PFSK-1 (cell line): Measurements from ENCODE around the gene TMEM109.

ENCODE experiments used
- FOXP2 ChIP-seq: optimal IDR thresholded peaks from 2 replicates; pipeline ENCODE3; 2011; ENCODE audit warnings: borderline replicate concordance, control low read depth, inconsistent platforms; ENCODE audit not compliant: insufficient read depth; ENCODE audit errors: extremely low read length, extremely low read depth
- POLR2AphosphoS5 ChIP-seq: IDR thresholded peaks from 2 replicates; pipeline ENCODE4 v1.6.1; 2012; ENCODE audit warnings: low read depth, mild to moderate bottlenecking, control low read depth, low read length, moderate library complexity
- REST ChIP-seq, 2 experiments: IDR thresholded peaks; 2 replicates each; pipeline versions ENCODE4 v1.6.1 to v1.8.0; 2011 to 2012; ENCODE audit warnings: low read depth in 2 of 2, low read length in 2 of 2, control low read depth in 1 of 2, inconsistent platforms in 1 of 2, mild to moderate bottlenecking in 1 of 2, moderate library complexity in 1 of 2; ENCODE audit not compliant: insufficient read depth in 1 of 2
- SIN3A ChIP-seq: IDR thresholded peaks from 2 replicates; pipeline ENCODE4 v1.6.1; 2012; ENCODE audit warnings: mild to moderate bottlenecking, low read length, moderate library complexity, borderline replicate concordance; ENCODE audit not compliant: insufficient read depth
- TAF1 ChIP-seq: IDR thresholded peaks from 2 replicates; pipeline ENCODE4 v1.6.1; 2012; ENCODE audit warnings: low read length, control low read depth, borderline replicate concordance; ENCODE audit not compliant: insufficient read depth

Gene TMEM109

GRCh38 chr11:60957188-60957587 lies 43.2 kb downstream of the TMEM109 start:
- TF ChIP-seq TAF1 (no peak), REST (IDR thresholded peaks at IDR 0.05; ENCODE audit: insufficient read depth in 1 of 2, low read depth in 2 of 2, low read length in 2 of 2) (no peak), FOXP2 (no peak), POLR2AphosphoS5 (no peak), SIN3A (no peak)

GRCh38 chr11:60959431-60959830 lies 45.5 kb downstream of the TMEM109 start:
- no peak for TF ChIP-seq POLR2AphosphoS5
- no peak for TF ChIP-seq SIN3A

GRCh38 chr11:60960405-60960804 lies 46.4 kb downstream of the TMEM109 start:
- TF ChIP-seq FOXP2 (no peak), TAF1 (no peak), POLR2AphosphoS5 (no peak), REST (IDR thresholded peaks at IDR 0.05; ENCODE audit: insufficient read depth in 1 of 2, low read depth in 2 of 2, low read length in 2 of 2) (no peak)

- TF ChIP-seq REST (IDR thresholded peaks at IDR 0.05; ENCODE audit: insufficient read depth in 1 of 2, low read depth in 2 of 2, low read length in 2 of 2) (no peak), SIN3A (no peak), TAF1 (no peak), FOXP2 (no peak), POLR2AphosphoS5 (no peak)
Measured at GRCh38 chr11:60964801-60965200, 50.8 kb downstream of the TMEM109 start.

- TF ChIP-seq SIN3A (no peak), POLR2AphosphoS5 (no peak), TAF1 (no peak), REST (IDR thresholded peaks at IDR 0.05; ENCODE audit: insufficient read depth in 1 of 2, low read depth in 2 of 2, low read length in 2 of 2) (no peak), FOXP2 (no peak)
Measured at GRCh38 chr11:60966890-60967289, 52.9 kb downstream of the TMEM109 start.
